ENCODE results near the gene ZFTA.

ZFTA gene

GRCh38 chr11:63761931-63762653, 6.5 kb downstream of the ZFTA start:
- DNase-seq (ENCODE audit: insufficient read length, low spot score), result no peak
- no peak for FAIRE-seq
- TF ChIP-seq CTCF (IDR thresholded peaks at IDR 0.05; ENCODE audit: insufficient read depth, missing control alignments), result no peak

- DNase-seq (ENCODE audit: insufficient read length, low spot score) (no peak), FAIRE-seq (no peak)
- no peak for TF ChIP-seq CTCF (IDR thresholded peaks at IDR 0.05; ENCODE audit: insufficient read depth, missing control alignments)
Measured at GRCh38 chr11:63761188-63761587, 7.4 kb downstream of the ZFTA start.

GRCh38 chr11:63760487-63761079, 8.0 kb downstream of the ZFTA start:
- no peak for TF ChIP-seq CTCF (IDR thresholded peaks at IDR 0.05; ENCODE audit: insufficient read depth, missing control alignments)
- DNase-seq (ENCODE audit: insufficient read length, low spot score) (no peak), FAIRE-seq (no peak)

- TF ChIP-seq CTCF (IDR thresholded peaks at IDR 0.05; ENCODE audit: insufficient read depth, missing control alignments), result no peak
- no peak for FAIRE-seq
Measured at GRCh38 chr11:63756919-63757761, 11.4 kb downstream of the ZFTA start.

GRCh38 chr11:63749624-63750023, 19.0 kb downstream of the ZFTA start:
- no peak for TF ChIP-seq CTCF (IDR thresholded peaks at IDR 0.05; ENCODE audit: insufficient read depth, missing control alignments)
- no peak for FAIRE-seq
- DNase-seq (ENCODE audit: insufficient read length, low spot score), result no peak

More at GRCh38 chr11:63756919-63757761, 11.4 kb downstream of the ZFTA start:
- DNase-seq (ENCODE audit: insufficient read length, low spot score), result no peak

GRCh38 chr11:63747011-63747410, 21.6 kb downstream of the ZFTA start:
- TF ChIP-seq CTCF (IDR thresholded peaks at IDR 0.05; ENCODE audit: insufficient read depth, missing control alignments), result no peak
- FAIRE-seq (no peak), DNase-seq (ENCODE audit: insufficient read length, low spot score) (no peak)
